Measurements from ENCODE around the gene OR5K2.

The OR5K2 gene

DNA sequence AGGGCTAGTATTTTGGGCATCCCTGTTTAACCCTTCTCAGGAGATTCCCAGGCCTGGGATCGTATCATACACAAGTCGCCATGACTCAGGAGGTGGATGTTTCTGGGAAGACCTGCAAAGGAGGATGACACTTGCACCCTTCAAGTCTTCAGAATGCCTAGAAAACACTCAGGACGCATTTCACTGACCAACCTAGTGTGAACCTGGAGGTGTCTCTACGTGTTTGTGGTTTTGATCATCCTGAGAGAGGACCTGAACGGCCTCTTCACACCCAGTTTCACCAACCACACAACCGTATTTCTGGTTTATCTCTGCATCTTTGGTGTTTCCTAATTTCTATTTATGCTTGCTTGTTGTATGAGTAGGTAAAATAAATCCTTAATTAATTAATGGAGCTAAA is 28.0 kb downstream of the OR5K2 start:
- DNase-seq: no peak

GRCh38 chr3:98528474-98529346 is 31.2 kb downstream of the OR5K2 start:
- DNase-seq: no peak

- no peak for DNase-seq
These were observed 32.5 kb downstream of the OR5K2 start for GRCh38 chr3:98529856-98530459.

GRCh38 chr3:98530676-98531075 is 33.2 kb downstream of the OR5K2 start:
- DNase-seq: no peak

- DNase-seq: no peak
These were observed 34.3 kb downstream of the OR5K2 start, which contains the start of gene GPR15 for GRCh38 chr3:98531622-98532274. Gene GPR15, plus strand, starts transcription at chr3:98531978. Its CDS starts 56 bp downstream, at chr3:98532034.

DNA sequence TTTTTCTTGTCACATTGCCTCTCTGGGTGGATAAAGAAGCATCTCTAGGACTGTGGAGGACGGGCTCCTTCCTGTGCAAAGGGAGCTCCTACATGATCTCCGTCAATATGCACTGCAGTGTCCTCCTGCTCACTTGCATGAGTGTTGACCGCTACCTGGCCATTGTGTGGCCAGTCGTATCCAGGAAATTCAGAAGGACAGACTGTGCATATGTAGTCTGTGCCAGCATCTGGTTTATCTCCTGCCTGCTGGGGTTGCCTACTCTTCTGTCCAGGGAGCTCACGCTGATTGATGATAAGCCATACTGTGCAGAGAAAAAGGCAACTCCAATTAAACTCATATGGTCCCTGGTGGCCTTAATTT is 34.8 kb downstream of the OR5K2 start:
- DNase-seq: no peak

GRCh38 chr3:98532709-98533571 is 35.5 kb downstream of the OR5K2 start:
- no peak for DNase-seq

- no peak for DNase-seq
These were observed 36.7 kb downstream of the OR5K2 start for GRCh38 chr3:98534168-98534567.

GRCh38 chr3:98534734-98535133 is 37.3 kb downstream of the OR5K2 start:
- no peak for DNase-seq

GRCh38 chr3:98536456-98537017 is 39.1 kb downstream of the OR5K2 start:
- no peak for DNase-seq

DNA sequence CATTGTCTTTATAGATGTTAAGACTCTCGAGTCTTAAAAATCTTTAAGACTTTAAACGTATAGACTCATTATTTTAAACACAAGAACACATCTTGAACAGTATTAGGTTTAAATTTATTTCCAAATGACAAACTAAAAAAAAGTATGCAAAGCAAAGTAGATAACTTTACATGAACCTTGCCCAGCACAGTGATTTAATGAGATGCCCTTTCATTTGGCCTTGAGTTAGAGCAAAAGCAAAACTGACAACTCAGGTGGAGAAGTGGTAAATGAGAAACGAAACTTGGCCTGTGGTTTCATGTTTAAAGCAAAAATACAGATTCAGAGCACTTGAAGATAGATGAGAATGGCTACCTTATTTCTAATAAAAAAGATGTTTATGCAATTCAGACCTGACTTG is 42.9 kb downstream of the OR5K2 start:
- no peak for DNase-seq

GRCh38 chr3:98541695-98542094 is 44.2 kb downstream of the OR5K2 start:
- no peak for DNase-seq

DNA sequence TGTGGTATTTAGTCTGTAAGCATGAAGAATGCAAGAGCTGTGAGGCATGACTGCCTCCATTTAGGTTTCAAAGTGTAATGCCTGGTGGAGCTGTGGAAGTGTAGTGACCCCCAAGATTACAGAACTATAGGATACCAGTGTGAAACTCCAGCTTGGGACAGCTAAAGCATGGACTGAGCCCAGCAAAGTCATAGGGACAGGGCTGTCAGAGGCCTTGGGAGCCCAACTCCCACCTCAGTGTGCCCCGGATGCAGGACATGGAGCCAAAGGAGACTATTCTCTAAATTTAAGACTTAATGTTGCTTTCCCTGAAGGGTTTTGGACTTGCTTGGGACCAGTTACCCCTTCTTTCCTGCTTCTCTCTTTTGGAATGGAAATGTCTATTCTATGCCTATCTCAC is 45.1 kb downstream of the OR5K2 start:
- DNase-seq: no peak

DNA sequence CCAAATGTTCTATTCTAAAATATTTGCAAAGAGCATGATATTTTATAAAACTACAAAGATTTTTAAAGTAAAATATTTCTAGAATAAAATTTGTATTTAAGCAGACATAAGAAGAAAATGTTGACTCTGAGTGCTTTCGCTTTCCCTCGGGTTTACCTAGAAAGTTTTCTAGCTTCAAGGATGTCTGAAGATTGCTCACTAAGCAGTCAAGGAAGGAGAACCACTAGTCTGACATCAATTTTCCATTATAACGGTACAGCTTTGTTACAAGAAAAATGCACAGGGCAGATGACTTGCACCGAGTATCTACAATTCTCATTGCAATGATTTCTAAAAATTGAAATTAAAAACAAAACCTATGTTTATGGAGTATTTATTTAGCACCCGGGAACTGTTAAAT is 48.5 kb downstream of the OR5K2 start:
- DNase-seq: no peak

All from NCI-H187 treated with DMSO at 0.1 percent for 48 hours (cell line).